IMR-90 (cell line): ENCODE results near the gene MPRIP. TPM values are rescaled to one million over a fixed set of nuclear protein-coding genes. Genes with fewer than 3 reads are reported as not detected.
A peak's percentile ranks its signal among the peaks of the same experiment; 100 is the strongest.

Experiments used
- ATAC-seq: fragments of 200-7000 bp; cut with Tn5 transposase; 2 replicates; pipeline ENCODE4 v1.9.1; 2020; ENCODE audit warnings: low read depth, mild to moderate bottlenecking, moderate library complexity
- BruUV-seq: library from RNA; stranded (reverse); fragments of 400-500 nt; replicated peaks from 2 replicates; lab custom pipeline; 2021; lab: Mats Ljungman, UMichigan
- CTCF ChIA-PET: fragments of 300-600 bp; formaldehyde crosslinking; extraction: SDS; loops from one replicate; lab custom pipeline; 2021; ENCODE audit warnings: antibody characterized with exemption; lab: Yijun Ruan, JAX
- POLR2A ChIA-PET: fragments of 300-600 bp; sonication (Branson Sonifier 250); formaldehyde crosslinking; loops from one replicate; lab custom pipeline; 2022; ENCODE audit warnings: antibody characterized with exemption; ENCODE audit not compliant: unreplicated experiment; lab: Charles Lee
- DNase-seq: peaks from one replicate; pipeline ENCODE4 v3.0.0; 2013
- H2AFZ ChIP-seq: replicated peaks from 2 replicates; pipeline ENCODE3; 2013; ENCODE audit warnings: low read length, mild to moderate bottlenecking; ENCODE audit not compliant: poor library complexity
- H2AK5ac ChIP-seq: 2 replicates; pipeline ENCODE4 v1.6.1; 2013; ENCODE audit warnings: low read depth, low read length, inconsistent platforms
- H2AK9ac ChIP-seq: replicated peaks from 2 replicates; pipeline ENCODE3; 2013; ENCODE audit warnings: mild to moderate bottlenecking, low read depth, low read length, moderate library complexity; ENCODE audit not compliant: poor library complexity
- H2BK120ac ChIP-seq: 2 replicates; pipeline ENCODE4 v1.6.1; 2013; ENCODE audit warnings: low read depth, low read length, inconsistent platforms
- H2BK15ac ChIP-seq: 3 replicates; pipeline ENCODE4 v1.6.1; 2013; ENCODE audit warnings: low read depth, low read length, inconsistent platforms
- H2BK20ac ChIP-seq: 2 replicates; pipeline ENCODE4 v1.6.1; 2013; ENCODE audit warnings: low read depth, mild to moderate bottlenecking, inconsistent platforms, low read length, moderate library complexity
- H2BK5ac ChIP-seq: 2 replicates; pipeline ENCODE4 v1.6.1; 2013; ENCODE audit warnings: mild to moderate bottlenecking, low read depth, low read length, inconsistent platforms; ENCODE audit not compliant: poor library complexity, severe bottlenecking
- H3K14ac ChIP-seq: replicated peaks from 2 replicates; pipeline ENCODE4 v1.6.1; 2013; ENCODE audit warnings: low read depth, low read length, inconsistent platforms
- H3K18ac ChIP-seq: 2 replicates; pipeline ENCODE4 v1.6.1; 2013; ENCODE audit warnings: low read depth, low read length, control low read depth
- H3K23ac ChIP-seq: 2 replicates; pipeline ENCODE4 v1.6.1; 2013; ENCODE audit warnings: low read depth, low read length, inconsistent platforms
- H3K27ac ChIP-seq: 2 replicates; pipeline ENCODE4 v1.5.1; 2013; ENCODE audit warnings: mild to moderate bottlenecking, control low read depth, low read length; ENCODE audit not compliant: insufficient read depth
- H3K27me3 ChIP-seq: 2 replicates; pipeline ENCODE4 v1.6.1; 2013; ENCODE audit warnings: low read length; ENCODE audit not compliant: control insufficient read depth, insufficient read depth
- H3K36me3 ChIP-seq: 2 replicates; pipeline ENCODE4 v1.6.1; 2013; ENCODE audit warnings: low read length, mixed read lengths; ENCODE audit not compliant: control insufficient read depth, insufficient read depth
- H3K4ac ChIP-seq: 2 replicates; pipeline ENCODE4 v1.6.1; 2013; ENCODE audit warnings: low read depth, low read length, inconsistent platforms
- H3K4me1 ChIP-seq: 2 replicates; pipeline ENCODE4 v1.6.1; 2013; ENCODE audit warnings: low read length, mixed read lengths; ENCODE audit not compliant: control insufficient read depth, insufficient read depth
- H3K4me2 ChIP-seq: 2 replicates; pipeline ENCODE4 v1.6.1; 2013; ENCODE audit warnings: low read depth, mild to moderate bottlenecking, control low read depth, low read length, moderate library complexity
- H3K4me3 ChIP-seq: 2 replicates; pipeline ENCODE4 v1.5.1; 2013; ENCODE audit warnings: low read depth, mild to moderate bottlenecking, control low read depth, low read length, moderate library complexity; ENCODE audit not compliant: insufficient read depth
- H3K56ac ChIP-seq: 2 replicates; pipeline ENCODE4 v1.6.1; 2013; ENCODE audit warnings: low read length, inconsistent platforms; ENCODE audit not compliant: insufficient read depth; ENCODE audit errors: extremely low read depth
- H3K79me1 ChIP-seq, 2 experiments: 2 replicates each; pipeline ENCODE4 v1.6.1; 2013; ENCODE audit warnings: low read length in 2 of 2, inconsistent platforms in 1 of 2, low read depth in 1 of 2
- H3K9ac ChIP-seq: 2 replicates; pipeline ENCODE4 v1.6.1; 2013; ENCODE audit warnings: low read depth, low read length, control low read depth
- H3K9me1 ChIP-seq: 2 replicates; pipeline ENCODE4 v1.6.1; 2013; ENCODE audit warnings: low read length, inconsistent platforms; ENCODE audit not compliant: insufficient read depth
- H3K9me3 ChIP-seq: 2 replicates; pipeline ENCODE4 v1.6.1; 2013; ENCODE audit warnings: low read length; ENCODE audit not compliant: control insufficient read depth, insufficient read depth
- H4K20me1 ChIP-seq: 2 replicates; pipeline ENCODE4 v1.6.1; 2013; ENCODE audit warnings: low read length, inconsistent platforms; ENCODE audit not compliant: insufficient read depth
- H4K5ac ChIP-seq: 2 replicates; pipeline ENCODE4 v1.6.1; 2013; ENCODE audit warnings: mild to moderate bottlenecking, low read depth, low read length, control low read depth
- H4K8ac ChIP-seq, 2 experiments: 2 replicates each; pipeline ENCODE4 v1.6.1; 2013; ENCODE audit warnings: low read depth in 2 of 2, low read length in 2 of 2, control low read depth in 1 of 2, inconsistent platforms in 1 of 2
- H4K91ac ChIP-seq: 2 replicates; pipeline ENCODE4 v1.6.1; 2013; ENCODE audit warnings: low read depth, low read length, inconsistent platforms; ENCODE audit not compliant: insufficient read depth
- BHLHE40 ChIP-seq: fragments of 150-350 bp; IDR thresholded peaks from 2 replicates; pipeline ENCODE4 v1.6.1; 2016; ENCODE audit warnings: mild to moderate bottlenecking, low read depth, low read length
- CEBPB ChIP-seq: IDR thresholded peaks from 2 replicates; pipeline ENCODE4 v1.6.1; 2012; ENCODE audit warnings: low read depth, low read length, improper control_type of control experiment
- ELK1 ChIP-seq: fragments of 150-350 bp; IDR thresholded peaks from 2 replicates; pipeline ENCODE4 v1.6.1; 2016; ENCODE audit warnings: low read depth, mild to moderate bottlenecking, low read length, moderate library complexity, borderline replicate concordance
- FOS ChIP-seq: fragments of 150-350 bp; IDR thresholded peaks from 2 replicates; pipeline ENCODE4 v1.6.1; 2016; ENCODE audit warnings: low read depth, low read length
- MAFK ChIP-seq: IDR thresholded peaks from 2 replicates; pipeline ENCODE4 v1.6.1; 2012; ENCODE audit warnings: low read depth, low read length, improper control_type of control experiment
- MAZ ChIP-seq: IDR thresholded peaks from 2 replicates; pipeline ENCODE4 v1.6.1; 2012; ENCODE audit warnings: low read depth, mild to moderate bottlenecking, low read length, improper control_type of control experiment, moderate library complexity, borderline replicate concordance
- NFE2L2 ChIP-seq: fragments of 150-350 bp; IDR thresholded peaks from 2 replicates; pipeline ENCODE4 v1.6.1; 2016; ENCODE audit warnings: low read depth, mild to moderate bottlenecking, low read length
- POLR2A ChIP-seq: IDR thresholded peaks from 2 replicates; pipeline ENCODE4 v1.6.1; 2012; ENCODE audit warnings: mild to moderate bottlenecking, low read depth, low read length
- RAD21 ChIP-seq: IDR thresholded peaks from 2 replicates; pipeline ENCODE4 v1.6.1; 2012; ENCODE audit warnings: low read length, improper control_type of control experiment
- RCOR1 ChIP-seq: IDR thresholded peaks from 2 replicates; pipeline ENCODE4 v1.6.1; 2012; ENCODE audit warnings: mild to moderate bottlenecking, low read length, improper control_type of control experiment; ENCODE audit not compliant: insufficient replicate concordance
- RFX5 ChIP-seq: IDR thresholded peaks from 2 replicates; pipeline ENCODE4 v1.8.0; 2012; ENCODE audit warnings: low read depth, mild to moderate bottlenecking, low read length, moderate library complexity
- SMC3 ChIP-seq: fragments of 150-350 bp; IDR thresholded peaks from 2 replicates; pipeline ENCODE4 v1.6.1; 2016; ENCODE audit warnings: low read depth, mild to moderate bottlenecking, antibody characterized with exemption, low read length, moderate library complexity
- USF2 ChIP-seq: fragments of 150-350 bp; IDR thresholded peaks from 2 replicates; pipeline ENCODE4 v1.6.1; 2017; ENCODE audit warnings: mild to moderate bottlenecking, antibody characterized with exemption, low read length, low read depth
- WGBS, 2 experiments: methylation state at CpG; one replicate each; pipeline versions ENCODE4 v1.1.5 to v1.1.7; 2013; ENCODE audit warnings: missing lambda C conversion rate in 2 of 2; ENCODE audit not compliant: insufficient read length in 1 of 2; ENCODE audit errors: extremely low coverage in 2 of 2; 5-methylcytosine and 5-hydroxymethylcytosine counted together
- dilution Hi-C: fragments of 300-500 bp; cut with HindIII; formaldehyde crosslinking; loops from one replicate; pipeline ENCODE4 v1.14.3; 2018; ENCODE audit warnings: low sequenced_read_pairs; ENCODE audit not compliant: unreplicated experiment
- in situ Hi-C: fragments of 300-500 bp; cut with MboI; formaldehyde crosslinking; loops from 3 replicates; pipeline ENCODE4 v1.14.3; 2019; ENCODE audit warnings: low sequenced_read_pairs, inconsistent platforms, mixed read lengths
- intact Hi-C: fragments of 100-400 bp; cut with micrococcal nuclease; formaldehyde crosslinking; loops from 2 replicates; pipeline ENCODE4 v1.10.0; 2022
- polyA plus RNA-seq, 3 experiments: library from polyadenylated mRNA; depleted of rRNA; stranded (reverse); fragments of >200 nt; gene quantifications; 2 replicates each; pipeline ENCODE4 v1.2.3, GENCODE V29; 2012; ENCODE audit warnings: low replicate concordance in 1 of 3
- total RNA-seq: library from RNA; depleted of rRNA; stranded (reverse); fragments of >200 nt; gene quantifications from 2 replicates; pipeline ENCODE4 v1.2.3, GENCODE V29; 2012
- TF ChIP-seq, protein P1 (sequence below): conservative IDR thresholded peaks from 2 replicates; pipeline ENCODE4 v1.5.1; 2012; ENCODE audit warnings: mild to moderate bottlenecking, low read depth, low read length, improper control_type of control experiment

MPRIP gene
- total and polyA plus RNA-seq, 2 of the 4 experiments (the other 2 are of a cell fraction), result 111 to 149 TPM

GRCh38 chr17:17152385-17152784, 110.1 kb downstream of the MPRIP start:
- H2AK5ac ChIP-seq, result peak overlapping the region; percentile 57
- peak overlapping the region in 1 of 2 experiments; percentile 30; a peak in 2 of 4 replicates for H4K8ac ChIP-seq
- peak overlapping the region; percentile 78 for H2BK120ac ChIP-seq
- peak overlapping the region; percentile 76 for H2BK5ac ChIP-seq
- H3K79me1 ChIP-seq, result peaks cover 25 to 75% of the 10 kb centered on the region in 2 experiments
- peak overlapping the region; percentile 60 for H3K27ac ChIP-seq
- ChIA-PET POLR2A (no interaction called here), CTCF (interaction anchor here (0.6 to 1.8 kb wide), 2 partner anchors 11 to 116 kb away, joined by 3 to 5 read pairs; no protein-coding TSS in a partner anchor)
- no peak for DNase-seq
- peak overlapping the region; percentile 47; the same call in 2 of the 3 replicates for H2BK15ac ChIP-seq
- peak overlapping the region; percentile 16 for H4K5ac ChIP-seq
- no peak overlapping the region for H3K4me3 ChIP-seq
- H3K9ac ChIP-seq, result 0 out of 2 replicates have a peak overlapping the region, but pooled peaks have one; percentile 0
- no TSS peak for BruUV-seq
- no peaks in the 10 kb centered on the region for H3K27me3 ChIP-seq
- peak overlapping the region; percentile 45 for H2BK20ac ChIP-seq
- 0 out of 2 replicates have a peak, but pooled peaks have one; percentile 1 for ATAC-seq
- H2AFZ ChIP-seq, result peak overlapping the region; percentile 24
- peak overlapping the region; percentile 82 for H3K4ac ChIP-seq
- TF ChIP-seq RAD21 (no peak), RFX5 (no peak), ELK1 (no peak), NFE2L2 (no peak), MAFK (no peak), MAZ (no peak), SMC3 (no peak), FOS (no peak), BHLHE40 (no peak), CEBPB (no peak), POLR2A (no peak), RCOR1 (no peak), USF2 (no peak)
- TF ChIP-seq, protein P1, sequence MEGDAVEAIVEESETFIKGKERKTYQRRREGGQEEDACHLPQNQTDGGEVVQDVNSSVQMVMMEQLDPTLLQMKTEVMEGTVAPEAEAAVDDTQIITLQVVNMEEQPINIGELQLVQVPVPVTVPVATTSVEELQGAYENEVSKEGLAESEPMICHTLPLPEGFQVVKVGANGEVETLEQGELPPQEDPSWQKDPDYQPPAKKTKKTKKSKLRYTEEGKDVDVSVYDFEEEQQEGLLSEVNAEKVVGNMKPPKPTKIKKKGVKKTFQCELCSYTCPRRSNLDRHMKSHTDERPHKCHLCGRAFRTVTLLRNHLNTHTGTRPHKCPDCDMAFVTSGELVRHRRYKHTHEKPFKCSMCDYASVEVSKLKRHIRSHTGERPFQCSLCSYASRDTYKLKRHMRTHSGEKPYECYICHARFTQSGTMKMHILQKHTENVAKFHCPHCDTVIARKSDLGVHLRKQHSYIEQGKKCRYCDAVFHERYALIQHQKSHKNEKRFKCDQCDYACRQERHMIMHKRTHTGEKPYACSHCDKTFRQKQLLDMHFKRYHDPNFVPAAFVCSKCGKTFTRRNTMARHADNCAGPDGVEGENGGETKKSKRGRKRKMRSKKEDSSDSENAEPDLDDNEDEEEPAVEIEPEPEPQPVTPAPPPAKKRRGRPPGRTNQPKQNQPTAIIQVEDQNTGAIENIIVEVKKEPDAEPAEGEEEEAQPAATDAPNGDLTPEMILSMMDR, result no peak
- H4K91ac ChIP-seq, result peak overlapping the region; percentile 74
- peaks cover 36% of the 10 kb centered on the region for H4K20me1 ChIP-seq
- dilution Hi-C loops (no loop called here), in situ Hi-C loops (no loop called here), intact Hi-C loops (loop anchor here (5.0 kb wide), 1 partner anchor 110 kb away; the partner anchor contains the start of gene MPRIP)
- H3K23ac ChIP-seq, result peak overlapping the region; percentile 82; the same call in 1 of the 2 replicates
- H3K4me2 ChIP-seq, result peak overlapping the region; percentile 19; the same call in 1 of the 2 replicates
- no peaks in the 10 kb centered on the region for H3K9me3 ChIP-seq
- H3K14ac ChIP-seq, result peak overlapping the region; percentile 76
- H3K9me1 ChIP-seq, result peaks cover 38% of the 10 kb centered on the region
- 67% methylated on average over 2 of the region's 4 CpGs; no CpG with 5 or more reads in 1 of the 2 experiments for WGBS, 2 experiments
- H3K36me3 ChIP-seq, result peaks cover 63% of the 10 kb centered on the region
- H2AK9ac ChIP-seq, result peak overlapping the region; percentile 50
- peak overlapping the region; percentile 41; the same call in 1 of the 2 replicates for H3K56ac ChIP-seq
- H3K4me1 ChIP-seq, result peaks cover 29% of the 10 kb centered on the region
- H3K18ac ChIP-seq, result peak overlapping the region; percentile 56
